GM21423 (cell line): ENCODE results near the gene GLRA2.
A peak's percentile ranks its signal among the peaks of the same experiment; 100 is the strongest.

ENCODE experiments used
- ATAC-seq: cut with Tn5 transposase; IDR thresholded peaks from one replicate; pipeline ENCODE4 v1.9.1; 2021; ENCODE audit warnings: mild to moderate bottlenecking, moderate library complexity; ENCODE audit not compliant: unreplicated experiment

GLRA2 gene

GRCh38 chrX:14529290-14529989, at the start of gene GLRA2:
Gene GLRA2, plus strand, starts transcription at chrX:14529536. Its CDS starts 522 bp downstream, at chrX:14530058.
- ATAC-seq, result no peak

GRCh38 chrX:14489437-14489836, 39.9 kb upstream of the GLRA2 start:
- ATAC-seq, result no peak

GRCh38 chrX:14491689-14492088, 37.6 kb upstream of the GLRA2 start:
- no peak for ATAC-seq

GRCh38 chrX:14496674-14497073, 32.7 kb upstream of the GLRA2 start:
- no peak for ATAC-seq

GRCh38 chrX:14497184-14497666, 32.1 kb upstream of the GLRA2 start:
- ATAC-seq, result peak; percentile 70

GRCh38 chrX:14501327-14501726, 28.0 kb upstream of the GLRA2 start:
- ATAC-seq, result no peak

- no peak for ATAC-seq
These were observed 24.3 kb upstream of the GLRA2 start for GRCh38 chrX:14504960-14505538.

- no peak for ATAC-seq
These were observed 23.7 kb upstream of the GLRA2 start for GRCh38 chrX:14505648-14506047.

- ATAC-seq, result no peak
These were observed 22.5 kb upstream of the GLRA2 start for GRCh38 chrX:14506866-14507265.

- no peak for ATAC-seq
These were observed 21.2 kb upstream of the GLRA2 start for GRCh38 chrX:14508025-14508690.

- no peak for ATAC-seq
These were observed 19.8 kb upstream of the GLRA2 start for GRCh38 chrX:14509325-14510057.

- ATAC-seq, result no peak
These were observed 577 bp upstream of the GLRA2 start for GRCh38 chrX:14528629-14529289.

GRCh38 chrX:14533867-14534266, 4.5 kb downstream of the GLRA2 start:
- no peak for ATAC-seq

- ATAC-seq, result no peak
These were observed 16.9 kb downstream of the GLRA2 start for GRCh38 chrX:14546190-14546589.

- ATAC-seq, result no peak
These were observed 24.9 kb downstream of the GLRA2 start for GRCh38 chrX:14554131-14554715.

GRCh38 chrX:14564058-14564457, 34.7 kb downstream of the GLRA2 start:
- no peak for ATAC-seq

GRCh38 chrX:14573161-14573560, 43.8 kb downstream of the GLRA2 start:
- no peak for ATAC-seq

- ATAC-seq, result no peak
These were observed 51.7 kb downstream of the GLRA2 start for GRCh38 chrX:14581081-14581480.

- ATAC-seq, result no peak
These were observed 55.2 kb downstream of the GLRA2 start for GRCh38 chrX:14584548-14584947.

- no peak for ATAC-seq
These were observed 60.9 kb downstream of the GLRA2 start for GRCh38 chrX:14590216-14590615.
